ENCODE measurements around the gene AATK.
A peak's percentile ranks its signal among the peaks of the same experiment; 100 is the strongest.

AATK gene

DNA sequence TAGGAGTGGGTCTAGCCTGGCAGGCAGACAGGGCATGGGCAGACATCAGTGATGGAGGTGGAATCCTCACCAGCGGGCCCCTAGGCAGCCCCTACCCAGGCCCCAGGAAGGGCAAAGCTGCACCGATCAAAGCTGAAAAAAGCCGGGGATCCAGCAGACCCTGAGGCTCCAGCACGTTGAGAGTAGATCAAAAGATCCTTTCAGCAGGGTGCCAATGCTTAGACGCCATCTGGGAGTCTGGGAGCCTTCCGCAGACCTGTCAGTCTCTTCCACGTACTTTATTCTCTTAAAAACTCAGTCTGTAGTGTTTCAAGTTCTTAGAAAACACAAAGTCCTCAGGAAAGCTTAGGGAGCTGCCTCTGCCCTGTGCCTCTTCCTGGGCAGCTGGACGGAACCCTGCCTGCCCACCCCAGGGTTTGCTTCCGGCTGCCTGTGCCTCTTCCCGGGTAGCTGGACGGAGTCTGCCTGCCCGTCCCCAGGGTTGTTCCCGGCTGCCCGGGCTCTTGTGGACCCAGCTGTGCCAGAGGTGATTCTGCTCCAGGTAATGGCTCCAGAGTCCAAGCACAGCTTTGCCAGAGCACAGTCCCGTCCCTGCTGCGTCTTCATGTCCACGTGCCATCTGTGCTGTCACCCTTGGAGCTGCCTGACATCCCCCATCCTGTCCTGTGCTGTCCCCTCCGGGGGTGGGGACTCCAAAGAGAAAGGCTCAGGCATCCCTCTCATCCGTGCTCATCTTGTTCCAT lies 51.5 kb downstream of the AATK start:
- no peak for DNase-seq (ENCODE audit: low read depth)

DNA sequence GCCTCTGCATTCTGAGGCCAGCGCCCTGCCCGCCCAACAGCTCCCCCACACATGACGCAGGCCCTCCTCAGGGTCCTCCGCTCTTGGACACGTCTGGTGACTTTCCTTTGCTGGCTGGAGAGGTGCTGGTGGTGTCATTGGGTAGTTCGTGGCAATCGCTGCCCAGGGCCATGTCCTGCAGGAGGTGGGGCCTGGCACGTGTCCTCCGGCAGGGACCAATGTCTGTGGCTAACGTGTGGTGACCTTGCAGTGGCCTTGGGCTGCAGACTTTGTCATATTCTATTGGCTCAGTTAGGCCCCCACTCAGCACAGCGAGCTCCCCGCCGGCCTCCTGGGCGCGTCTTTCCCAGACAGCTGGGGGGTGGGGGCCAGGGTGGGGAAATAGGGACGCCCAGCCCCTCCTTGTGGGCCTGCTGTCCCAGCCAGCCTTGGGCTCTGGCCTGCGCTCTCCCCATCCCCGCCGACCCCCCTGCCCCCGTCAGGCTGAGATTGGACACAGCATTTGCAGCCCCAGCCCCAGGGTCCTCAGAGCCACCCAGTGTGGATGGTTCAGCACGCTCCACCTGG lies 52.8 kb downstream of the AATK start:
- no peak for DNase-seq (ENCODE audit: low read depth)

DNA sequence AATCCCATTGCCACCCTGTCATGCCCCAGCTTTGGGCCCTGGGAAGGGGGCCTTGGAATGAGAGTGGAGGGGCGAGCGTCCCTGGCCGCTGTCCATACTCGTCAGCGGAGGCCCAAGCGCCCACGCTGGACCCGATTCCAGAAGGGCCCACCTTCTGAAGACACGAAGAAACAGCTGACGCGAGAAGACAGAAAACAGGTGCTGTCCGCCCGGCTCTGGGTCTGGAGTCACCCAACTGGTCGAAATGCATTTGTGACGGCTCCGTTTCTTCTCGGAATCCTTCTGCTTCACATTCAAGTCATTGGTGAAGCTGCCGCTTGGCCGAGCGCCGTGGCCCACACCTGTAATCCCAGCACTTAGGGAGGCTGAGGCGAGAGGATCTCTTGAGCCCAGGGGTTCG lies 53.6 kb downstream of the AATK start:
- no peak for DNase-seq (ENCODE audit: low read depth)

DNA sequence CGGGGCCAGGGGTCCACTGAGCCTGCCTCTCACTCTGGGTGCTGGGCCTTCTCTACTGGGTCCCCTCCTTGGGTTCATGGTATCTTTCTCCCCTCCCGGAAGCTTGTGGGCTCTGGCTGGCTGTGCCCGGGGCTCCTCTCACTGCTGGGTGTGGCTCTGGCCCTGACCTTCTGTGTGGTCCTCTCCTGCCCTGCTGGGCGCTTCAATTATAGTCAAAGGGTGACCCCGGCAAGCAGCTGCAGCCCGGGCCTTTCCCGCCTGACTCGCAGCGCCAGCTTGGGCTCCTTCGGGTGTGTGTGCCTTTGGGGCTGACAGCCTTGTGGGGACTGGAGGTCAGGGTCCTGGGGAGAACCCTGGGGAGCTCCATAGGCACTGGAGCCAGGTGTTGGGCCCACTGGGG lies 55.0 kb downstream of the AATK start:
- DNase-seq (ENCODE audit: low read depth): no peak

DNA sequence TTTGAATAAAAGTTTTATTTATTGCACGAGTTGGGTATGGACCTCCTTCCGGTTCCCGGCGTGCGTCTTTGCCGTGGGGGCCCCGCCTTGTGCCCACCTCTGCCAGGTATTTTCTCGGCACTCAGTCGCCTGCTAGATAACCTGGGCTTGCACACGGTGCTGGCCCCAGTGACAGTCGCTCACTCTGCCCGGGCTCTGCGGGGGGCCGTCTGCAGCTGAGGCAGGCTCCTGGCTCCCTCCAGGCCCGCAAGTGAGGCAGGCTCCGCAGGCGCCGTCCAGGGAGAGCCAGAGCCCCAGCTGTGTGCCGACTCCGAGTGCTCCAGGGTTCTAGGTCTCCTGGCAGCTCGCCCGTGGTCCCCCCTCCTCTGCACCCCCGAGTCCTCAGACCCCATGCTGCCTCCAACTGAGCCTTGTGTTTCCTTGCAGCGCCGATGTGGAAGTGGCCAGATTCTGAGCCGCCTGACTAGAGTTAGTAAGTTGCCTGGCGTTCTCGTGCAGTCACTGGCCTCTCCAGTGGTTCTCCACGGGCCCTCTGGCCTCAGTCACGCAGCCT lies 55.5 kb downstream of the AATK start:
- DNase-seq (ENCODE audit: low read depth): no peak

DNA sequence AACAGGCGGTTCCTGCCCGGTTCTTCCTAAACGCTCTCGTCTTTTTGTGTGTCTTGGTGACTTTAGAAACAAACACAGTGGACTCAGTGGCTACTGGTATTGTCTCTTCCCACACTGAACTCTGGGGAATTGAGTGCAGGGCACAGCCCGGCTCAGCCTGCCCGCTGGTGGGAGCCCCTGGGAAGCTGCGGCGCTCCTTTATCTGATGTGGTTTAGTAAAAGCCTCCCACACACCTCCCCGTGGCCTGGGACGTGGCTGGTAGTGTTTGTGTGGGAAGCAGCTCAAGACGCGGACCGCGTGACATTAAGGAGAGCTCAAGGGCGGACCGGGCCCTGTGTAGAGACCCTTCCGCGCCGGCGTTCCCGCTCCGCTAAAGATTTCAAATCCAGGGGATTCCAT lies 56.1 kb downstream of the AATK start:
- DNase-seq (ENCODE audit: low read depth): no peak

DNA sequence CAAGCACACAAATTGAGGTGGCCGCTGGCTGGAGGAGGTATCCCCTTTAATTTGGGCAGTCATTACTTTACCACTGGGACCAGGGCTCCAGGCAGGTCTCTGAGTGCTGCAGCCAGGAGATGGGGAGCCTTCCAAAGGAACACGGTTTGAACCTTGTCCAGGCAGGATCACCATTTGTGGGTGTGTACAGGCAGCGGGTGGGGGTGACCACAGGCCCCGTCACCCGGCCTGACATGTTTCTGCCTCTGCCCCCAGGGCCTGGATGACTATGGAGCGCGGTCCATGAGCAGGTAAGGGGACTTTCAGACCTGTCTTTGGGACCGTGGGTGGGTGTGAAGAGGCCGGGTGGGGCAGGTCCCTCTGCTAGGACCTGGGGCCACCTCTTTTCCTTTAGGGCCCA lies 57.8 kb downstream of the AATK start:
- DNase-seq (ENCODE audit: low read depth): no peak

DNA sequence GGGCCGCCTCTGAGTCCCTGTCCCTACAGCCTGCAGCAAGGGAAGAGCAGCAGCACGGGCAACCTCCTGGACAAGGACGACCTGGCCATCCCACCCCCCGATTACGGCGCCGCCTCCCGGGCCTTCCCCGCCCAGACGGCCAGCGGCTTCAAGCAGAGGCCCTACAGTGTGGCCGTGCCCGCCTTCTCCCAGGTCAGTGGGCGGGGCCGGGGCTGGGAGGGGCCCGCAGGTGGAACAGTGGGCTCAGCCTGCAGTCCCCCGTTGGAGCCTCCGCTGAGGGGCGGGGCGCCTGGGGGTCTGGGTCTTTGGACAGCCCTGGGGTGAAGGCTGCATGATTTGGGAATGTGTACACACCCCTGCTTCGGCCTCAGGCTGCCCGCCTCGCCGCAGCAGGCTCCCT lies 59.3 kb downstream of the AATK start:
- no peak for DNase-seq (ENCODE audit: low read depth)

DNA sequence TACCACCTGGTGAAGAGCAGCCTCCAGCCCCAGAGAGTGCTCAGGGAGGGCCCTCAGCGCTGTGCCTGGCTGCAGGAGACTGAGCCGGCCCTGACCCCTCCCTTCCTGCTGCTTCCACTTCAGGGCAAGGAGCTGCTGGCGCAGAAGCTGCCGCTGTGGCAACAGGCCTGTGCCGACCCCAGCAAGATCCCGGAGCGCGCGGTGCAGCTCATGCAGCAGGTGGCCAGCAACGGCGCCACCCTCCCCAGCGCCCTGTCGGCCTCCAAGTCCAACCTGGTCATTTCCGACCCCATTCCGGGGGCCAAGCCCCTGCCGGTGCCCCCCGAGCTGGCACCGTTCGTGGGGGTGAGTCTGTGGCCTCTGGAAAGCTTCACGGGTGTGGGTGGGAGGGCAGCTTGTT lies 62.6 kb downstream of the AATK start:
- no peak for DNase-seq (ENCODE audit: low read depth)

DNA sequence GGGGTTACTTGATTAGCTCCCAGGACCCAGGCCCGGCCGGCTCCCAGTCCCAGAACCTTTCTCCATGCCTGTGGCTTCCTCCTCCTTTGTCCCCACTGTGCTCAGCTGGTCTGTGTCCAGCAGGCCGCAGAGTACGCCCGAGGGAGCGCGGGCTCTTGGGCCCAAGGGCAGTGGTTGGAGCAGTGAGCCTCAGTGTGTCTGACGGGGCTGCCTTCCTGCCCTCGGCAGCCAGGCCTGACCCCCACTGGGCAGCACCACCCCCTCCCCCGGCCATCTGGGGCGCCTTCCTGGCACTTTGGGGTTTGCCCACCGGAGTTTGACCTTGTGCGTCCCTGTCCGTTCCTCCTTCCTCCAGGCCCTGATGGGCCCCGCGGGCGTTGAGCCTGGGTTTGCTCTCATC lies 63.2 kb downstream of the AATK start:
- DNase-seq (ENCODE audit: low read depth): no peak

DNA sequence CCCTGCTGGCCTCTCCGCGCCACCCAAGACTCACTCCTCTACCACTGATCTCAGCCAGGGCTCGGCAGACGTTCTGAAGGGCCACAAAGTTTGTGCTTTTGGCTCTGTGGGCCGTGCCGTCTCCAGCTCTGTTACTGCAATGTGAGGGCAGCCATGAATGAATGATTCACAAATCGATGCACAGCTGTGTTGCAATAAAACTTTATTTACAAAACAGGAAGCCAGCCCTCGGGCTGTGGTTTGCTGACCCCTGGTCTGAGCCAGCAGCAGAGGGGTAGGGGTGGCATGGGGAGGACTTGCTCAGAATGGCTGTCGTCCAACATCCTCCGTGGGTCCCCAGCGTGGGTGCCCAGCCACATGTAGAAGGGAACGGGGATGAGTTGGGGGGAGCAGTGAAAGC lies 63.7 kb downstream of the AATK start:
- DNase-seq (ENCODE audit: low read depth): no peak

DNA sequence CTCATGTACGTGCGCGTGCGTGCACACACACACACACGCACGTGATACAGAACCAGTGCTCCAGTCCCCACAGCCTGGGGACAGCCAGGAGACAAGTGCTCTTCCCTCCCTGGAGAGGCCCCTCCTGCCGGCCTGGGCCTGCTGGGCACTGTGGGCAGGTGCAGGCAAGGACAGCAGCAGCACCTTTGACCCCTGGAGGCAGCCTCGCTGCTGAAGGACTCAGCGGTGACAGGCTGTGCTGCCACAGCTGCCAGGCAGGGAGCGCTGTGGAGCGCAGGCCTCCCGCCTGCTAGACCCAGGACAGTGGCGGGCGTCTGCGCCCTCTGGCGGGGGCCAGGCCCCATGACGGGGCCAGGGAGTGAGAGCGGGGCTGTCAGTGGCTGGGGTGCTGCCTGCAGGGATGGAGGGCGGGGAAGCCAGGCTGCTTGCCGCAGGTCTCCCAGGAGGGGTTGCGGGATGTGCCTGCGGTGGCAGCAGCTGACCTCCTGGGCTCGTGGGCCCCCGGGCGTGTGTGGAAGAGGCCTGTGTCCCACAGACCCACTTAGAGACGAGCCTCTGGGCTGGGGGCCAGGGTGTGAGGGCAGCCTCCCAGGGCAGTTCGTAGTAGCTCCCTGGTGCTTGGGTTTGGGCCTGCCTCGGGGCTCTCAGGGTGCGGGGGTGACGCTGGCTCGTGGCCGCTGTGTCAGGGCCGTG lies 64.3 kb downstream of the AATK start:
- peak; percentile 86 for DNase-seq (ENCODE audit: low read depth)

DNA sequence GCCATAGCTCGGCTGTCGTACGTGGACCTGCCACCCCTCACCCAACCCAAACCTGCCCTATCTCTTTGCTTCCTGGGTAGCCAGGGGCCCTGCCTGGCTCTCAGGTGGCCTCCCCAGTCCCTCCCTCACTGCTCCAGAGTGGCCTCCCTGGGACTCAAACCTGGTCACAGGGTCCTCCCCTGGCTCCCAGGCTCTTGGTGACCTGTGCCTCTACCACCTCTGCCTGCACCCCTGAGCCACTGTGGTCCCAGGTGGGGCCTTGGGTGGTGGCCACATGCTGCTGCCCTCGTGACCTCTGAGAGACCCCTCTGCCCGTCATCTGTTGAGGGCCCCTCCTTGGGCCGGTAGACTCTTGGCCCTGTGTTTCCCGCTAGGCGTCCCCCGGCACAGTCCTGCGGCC lies 65.4 kb downstream of the AATK start:
- no peak for DNase-seq (ENCODE audit: low read depth)

DNA sequence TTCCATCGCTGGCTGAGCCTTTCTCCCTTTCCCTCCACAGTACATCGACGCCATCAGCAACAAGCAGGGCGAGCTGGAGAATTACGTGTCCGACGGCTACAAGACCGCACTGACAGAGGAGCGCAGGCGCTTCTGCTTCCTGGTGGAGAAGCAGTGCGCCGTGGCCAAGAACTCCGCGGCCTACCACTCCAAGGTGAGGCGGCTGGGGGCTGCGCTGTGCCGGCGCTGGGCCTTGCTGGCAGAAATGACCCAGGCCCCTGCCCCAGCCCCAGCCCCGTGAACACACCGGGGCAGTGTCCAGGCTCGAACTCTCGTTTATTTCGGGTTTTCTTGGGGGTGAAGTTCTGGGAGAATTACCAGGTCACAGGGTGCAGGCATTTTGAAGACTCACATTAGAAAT lies 66.1 kb downstream of the AATK start:
- no peak for DNase-seq (ENCODE audit: low read depth)

DNA sequence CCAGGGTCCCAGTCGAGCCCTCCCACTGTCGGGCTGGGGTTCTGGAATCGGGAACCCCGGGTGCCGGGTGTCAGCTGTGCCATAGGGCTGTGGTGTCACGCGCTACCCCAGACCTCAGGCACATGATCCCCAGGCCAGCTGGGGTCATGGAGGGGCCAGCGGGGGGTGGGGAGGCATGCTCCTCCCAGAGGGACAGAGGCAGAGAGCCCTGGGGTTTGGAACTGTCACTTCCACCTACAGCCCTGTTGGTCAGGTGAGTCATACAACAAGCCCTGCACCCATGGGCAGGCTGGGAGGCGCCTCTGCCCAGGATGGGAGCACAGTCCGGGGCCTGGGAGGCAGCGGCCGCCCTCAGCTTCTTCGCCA lies 68.1 kb downstream of the AATK start:
- DNase-seq (ENCODE audit: low read depth): no peak

DNA sequence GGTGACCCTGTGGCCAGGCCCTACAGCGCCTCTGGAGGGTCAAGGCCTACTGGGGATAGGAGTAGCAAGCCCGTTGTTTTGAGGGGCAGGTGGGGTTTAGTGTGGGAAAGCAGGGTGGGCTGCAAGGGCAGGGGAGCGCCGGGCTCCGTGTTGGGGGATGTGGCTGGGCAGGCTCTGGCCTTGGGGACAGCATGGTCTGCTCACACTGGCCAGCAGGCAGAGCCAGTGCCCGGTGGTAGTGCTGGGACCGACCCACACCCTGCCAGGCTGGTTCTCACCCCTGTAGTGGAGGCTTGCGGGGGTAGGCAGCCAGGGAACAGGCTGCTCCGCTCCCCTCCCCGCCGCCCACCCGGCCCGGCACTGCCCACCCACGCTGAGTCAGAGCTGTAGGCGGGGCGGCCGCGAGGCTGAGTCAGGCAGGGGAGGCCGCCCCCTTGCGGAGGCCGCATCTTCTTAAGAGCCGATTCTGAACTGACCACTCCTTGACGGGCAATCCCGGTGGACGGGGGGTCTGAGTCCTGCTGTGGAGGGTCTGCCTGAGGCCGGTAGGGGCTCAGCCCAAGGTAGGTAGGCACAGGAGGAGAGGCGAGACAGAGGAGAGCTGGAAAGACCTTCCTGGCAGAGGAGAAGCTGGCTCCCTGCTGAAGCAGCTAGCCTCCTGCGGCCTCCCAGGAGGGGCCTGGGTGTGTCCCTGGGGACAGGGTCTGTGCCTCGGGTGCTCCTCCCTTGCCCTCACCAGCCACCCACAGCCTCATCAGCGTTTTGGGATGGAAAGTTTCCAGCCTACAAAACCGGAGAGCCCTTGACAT lies 68.7 kb downstream of the AATK start:
- no peak for DNase-seq (ENCODE audit: low read depth)

DNA sequence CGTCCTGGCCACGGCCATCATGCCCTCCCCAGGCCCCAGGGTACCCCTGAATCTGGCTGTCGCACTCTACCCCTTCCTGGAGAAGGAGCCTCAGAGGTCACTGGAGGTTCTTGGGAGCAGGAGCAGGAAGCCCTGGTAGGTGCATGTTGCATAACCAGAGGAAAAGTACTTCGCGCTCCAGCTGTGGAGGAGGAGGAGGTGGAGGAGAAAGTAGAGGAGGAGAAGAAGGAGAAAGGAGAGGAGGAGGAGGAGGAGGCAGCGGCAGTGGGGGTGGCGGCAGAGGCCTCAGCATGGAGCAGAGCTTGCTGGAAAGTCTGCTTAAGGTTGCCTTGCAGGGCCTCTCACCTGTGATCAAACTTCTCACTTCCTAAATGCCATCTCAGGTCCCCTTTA lies 69.3 kb downstream of the AATK start:
- DNase-seq (ENCODE audit: low read depth): no peak

DNA sequence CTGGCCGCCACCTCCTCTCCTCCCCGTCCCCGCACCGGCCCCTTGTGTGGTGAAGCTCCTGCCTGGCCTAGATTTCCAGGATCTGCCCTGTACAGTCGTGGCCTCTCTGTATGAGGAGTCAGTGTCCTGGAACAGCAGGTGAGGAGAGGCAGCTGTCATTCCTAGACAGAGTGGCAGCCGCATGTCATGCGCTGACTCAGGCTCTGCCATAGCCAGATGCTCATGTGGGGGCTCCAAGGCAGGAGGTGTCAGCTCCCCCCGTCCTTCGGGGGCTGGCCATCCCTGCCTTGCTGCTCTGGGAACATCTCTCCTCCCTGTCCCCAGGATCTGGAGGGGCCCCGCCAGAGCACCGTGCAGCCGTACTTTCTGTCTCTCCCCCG lies 70.6 kb downstream of the AATK start:
- DNase-seq (ENCODE audit: low read depth): no peak

DNA sequence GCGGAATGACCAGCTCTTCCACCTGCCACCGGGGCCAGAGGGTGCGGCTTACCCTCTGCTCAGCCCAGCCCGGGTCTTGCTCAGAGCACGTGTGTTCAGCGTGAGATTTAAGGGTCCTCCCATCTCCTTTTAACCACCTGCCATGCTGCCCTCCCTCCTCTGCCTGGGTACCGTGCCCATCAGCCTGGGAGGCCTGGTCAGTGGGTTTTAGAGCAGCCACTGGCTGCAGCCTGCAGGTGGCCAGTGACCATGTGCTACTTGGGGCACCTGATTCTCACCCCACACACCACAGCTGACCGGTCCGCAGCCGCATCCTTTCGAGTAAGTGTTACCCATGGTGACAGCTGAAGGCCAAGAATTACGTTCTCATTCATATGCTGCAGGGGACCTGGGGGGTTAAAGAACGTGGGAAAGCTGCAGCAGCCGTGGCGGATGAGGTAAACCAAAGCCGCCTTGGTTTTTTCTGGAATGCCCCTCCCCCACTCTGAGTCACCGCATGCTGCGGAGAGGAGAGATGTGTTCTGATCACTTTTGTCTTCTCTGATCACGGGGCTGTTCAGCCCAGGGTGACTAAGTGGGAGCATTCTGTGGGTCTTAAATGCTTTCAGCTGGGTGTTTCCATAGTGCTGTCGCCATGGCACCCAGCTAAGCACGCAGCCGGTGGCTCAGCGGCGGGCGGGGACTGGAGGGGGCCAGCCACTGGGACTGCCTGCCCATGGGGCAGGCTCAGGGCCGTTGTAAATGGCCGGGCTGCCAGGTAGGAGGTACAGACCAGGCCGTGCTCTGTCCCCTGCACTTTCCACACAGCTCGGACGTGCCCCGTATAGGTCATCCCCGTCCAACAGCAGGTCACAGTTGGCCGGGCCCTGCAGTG lies 71.3 kb downstream of the AATK start:
- DNase-seq (ENCODE audit: low read depth): peak; percentile 91

DNA sequence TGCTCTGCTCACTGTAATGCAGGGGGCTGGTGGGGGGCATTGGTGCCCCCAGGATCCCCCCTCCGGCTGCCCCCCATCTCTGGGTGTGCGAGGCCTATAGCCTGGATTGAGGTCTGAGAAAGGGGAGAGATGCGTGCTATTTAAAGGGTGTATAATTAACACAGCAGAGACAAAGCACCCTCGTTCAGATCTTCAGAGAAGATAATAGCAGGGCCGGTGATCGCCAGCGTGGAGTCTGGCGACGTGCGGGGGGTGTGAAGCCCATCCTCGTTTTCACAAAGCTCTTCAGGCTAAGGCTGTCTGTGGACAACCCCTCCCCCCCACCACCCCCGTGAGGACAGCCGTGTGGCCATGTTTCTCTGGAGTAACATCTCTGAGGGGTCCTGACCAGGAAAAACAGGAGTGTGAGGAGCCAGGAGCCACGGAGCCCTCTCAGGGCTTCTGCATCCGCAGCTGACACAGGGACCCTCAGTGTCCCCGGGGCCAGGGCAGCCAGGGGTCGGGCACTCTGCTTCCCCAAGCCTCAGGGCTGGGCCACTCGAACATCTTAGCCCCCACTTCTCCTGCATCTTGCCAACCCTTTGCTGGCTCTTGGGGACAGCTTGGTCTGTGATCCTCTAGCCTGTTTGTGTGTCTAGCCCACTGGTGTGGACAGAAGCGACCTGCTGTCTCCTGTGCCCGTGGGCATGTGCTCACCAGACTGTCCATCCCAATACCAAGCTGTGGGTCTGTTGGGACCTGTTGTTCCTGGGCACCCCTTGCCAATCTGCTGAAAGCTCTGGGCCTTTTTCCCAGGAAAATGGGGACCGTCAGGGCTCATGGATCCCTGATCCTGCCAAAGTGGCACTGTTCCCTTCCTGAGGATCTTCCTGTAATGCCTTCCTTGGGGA lies 72.2 kb downstream of the AATK start:
- DNase-seq (ENCODE audit: low read depth): no peak

Measured in activated T-helper 1 cell treated with Interleukin-2 at 50 U/mL for 16 hours (primary cell).